Non-pigmented ciliary epithelial cell (primary cell): Measurements from ENCODE around the gene PPP1R1A.

Experiments
- DNase-seq: peaks from one replicate; pipeline ENCODE4 v3.0.0-alpha.2; 2010; ENCODE audit warnings: low read depth

Gene PPP1R1A, protein sequence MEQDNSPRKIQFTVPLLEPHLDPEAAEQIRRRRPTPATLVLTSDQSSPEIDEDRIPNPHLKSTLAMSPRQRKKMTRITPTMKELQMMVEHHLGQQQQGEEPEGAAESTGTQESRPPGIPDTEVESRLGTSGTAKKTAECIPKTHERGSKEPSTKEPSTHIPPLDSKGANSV

GRCh38 chr12:54588110-54588889 is at the start of gene PPP1R1A:
TSS of gene PPP1R1A (minus strand) at chr12:54588659. CDS start at chr12:54588488, 171 bp downstream.
- no peak for DNase-seq

DNA sequence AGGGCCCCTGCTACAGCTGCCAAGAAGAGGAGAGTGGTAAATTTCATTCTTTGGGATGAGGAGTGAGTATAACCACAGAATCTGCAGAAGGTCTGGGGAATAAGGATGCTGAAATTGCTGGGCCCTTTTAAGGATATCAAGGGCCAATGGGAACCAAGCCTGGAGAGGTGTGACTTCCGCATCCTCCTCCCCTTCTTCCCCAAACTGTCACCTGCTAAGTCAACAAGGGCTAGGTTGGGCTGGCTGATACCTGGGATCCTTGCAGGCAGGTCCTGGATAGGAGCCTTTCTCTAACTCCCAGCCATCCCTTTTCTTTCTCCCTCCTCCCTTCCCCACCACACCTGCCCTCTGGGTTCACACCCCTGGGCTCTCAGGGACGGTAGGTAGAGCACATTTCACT is 46.3 kb upstream of the PPP1R1A start, which contains the start of gene LACRT:
Gene LACRT, minus strand, starts transcription at position 101 of the 400 bp plus-strand sequence. Its CDS starts 54 bp downstream, at position 47.
- no peak for DNase-seq

DNA sequence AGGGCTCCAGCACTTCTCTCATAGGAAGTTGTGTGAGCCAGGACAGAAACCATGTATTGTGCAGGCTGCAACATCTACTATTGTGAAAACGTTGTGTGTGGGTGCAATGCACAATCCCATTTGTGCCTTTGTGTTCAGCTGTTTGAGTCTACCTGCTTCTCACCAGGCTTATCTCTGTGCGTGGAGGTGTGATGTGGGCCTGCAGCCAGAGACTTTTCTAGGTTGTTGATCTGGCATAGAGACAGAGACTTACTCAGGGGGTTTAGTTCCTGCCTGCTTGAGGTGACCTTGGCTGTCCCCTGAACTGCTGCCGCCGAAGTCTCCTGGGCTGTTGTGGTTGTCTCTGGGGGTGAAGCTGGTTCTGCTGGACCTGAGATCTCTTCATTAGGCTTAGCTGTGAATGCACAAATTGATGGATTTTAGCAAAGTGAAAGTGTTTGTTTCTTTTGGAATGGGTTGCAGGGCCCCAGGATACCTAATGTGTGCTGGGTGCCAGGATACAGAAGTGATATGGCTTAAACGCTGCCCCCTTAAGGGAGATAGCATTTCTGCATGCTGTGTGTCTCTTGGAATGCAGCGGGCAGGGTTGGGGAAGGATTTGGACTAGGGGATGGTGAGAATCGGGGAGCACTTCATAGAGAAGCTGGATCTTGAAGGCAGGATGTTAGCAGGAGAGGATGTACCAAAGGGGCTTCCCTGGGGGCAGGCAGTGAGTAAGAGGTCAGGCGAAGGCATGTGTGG is 43.7 kb upstream of the PPP1R1A start:
- no peak for DNase-seq

- DNase-seq, result no peak
Measured at GRCh38 chr12:54631551-54631950, 43.1 kb upstream of the PPP1R1A start.

DNA sequence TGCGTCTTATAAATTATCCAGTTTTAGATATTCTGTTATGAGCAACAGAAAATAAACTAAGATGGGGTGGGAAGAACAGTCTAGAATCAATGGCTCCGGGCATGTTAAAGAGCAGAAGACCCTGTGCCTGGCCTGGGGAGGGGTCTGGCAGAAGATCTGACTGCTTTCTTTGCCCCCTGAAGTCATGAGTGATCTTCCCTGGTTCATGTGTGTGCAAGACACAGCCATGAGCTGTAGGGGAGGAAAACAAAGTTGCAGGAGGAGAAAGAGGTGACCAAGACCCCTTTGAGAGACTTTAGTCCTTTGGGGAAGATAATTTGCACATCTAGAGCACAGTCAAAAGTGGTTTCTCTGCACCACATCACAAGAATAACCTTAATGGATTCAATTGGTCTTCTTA is 41.5 kb upstream of the PPP1R1A start:
- no peak for DNase-seq

GRCh38 chr12:54628186-54628846 is 39.9 kb upstream of the PPP1R1A start:
- no peak for DNase-seq

DNA sequence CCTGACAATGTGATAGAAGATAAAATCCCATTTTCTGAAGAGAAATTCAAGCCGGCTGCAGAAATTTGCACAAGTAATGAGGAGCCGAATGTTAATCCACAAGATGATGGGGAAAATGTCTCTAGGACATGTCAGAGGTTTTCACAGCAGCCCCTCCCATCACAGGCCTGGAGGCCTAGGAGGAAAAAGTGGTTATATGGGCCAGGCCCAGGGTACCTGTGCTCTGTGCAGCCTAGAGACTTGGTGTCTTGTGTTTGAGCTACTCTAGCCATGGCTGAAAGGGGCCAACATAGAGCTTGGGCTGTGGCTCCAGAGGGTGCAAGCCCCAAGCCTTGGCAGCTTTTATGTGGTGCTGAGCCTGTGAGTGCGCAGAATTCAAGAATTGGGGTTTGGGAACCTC is 38.8 kb upstream of the PPP1R1A start:
- no peak for DNase-seq

GRCh38 chr12:54625598-54625997 is 37.1 kb upstream of the PPP1R1A start:
- DNase-seq, result no peak

- no peak for DNase-seq
Measured at GRCh38 chr12:54624315-54625279, 36.1 kb upstream of the PPP1R1A start.

GRCh38 chr12:54622463-54623183 is 34.2 kb upstream of the PPP1R1A start:
- DNase-seq, result no peak

- DNase-seq, result no peak
Measured at GRCh38 chr12:54616933-54617680, 28.6 kb upstream of the PPP1R1A start.

DNA sequence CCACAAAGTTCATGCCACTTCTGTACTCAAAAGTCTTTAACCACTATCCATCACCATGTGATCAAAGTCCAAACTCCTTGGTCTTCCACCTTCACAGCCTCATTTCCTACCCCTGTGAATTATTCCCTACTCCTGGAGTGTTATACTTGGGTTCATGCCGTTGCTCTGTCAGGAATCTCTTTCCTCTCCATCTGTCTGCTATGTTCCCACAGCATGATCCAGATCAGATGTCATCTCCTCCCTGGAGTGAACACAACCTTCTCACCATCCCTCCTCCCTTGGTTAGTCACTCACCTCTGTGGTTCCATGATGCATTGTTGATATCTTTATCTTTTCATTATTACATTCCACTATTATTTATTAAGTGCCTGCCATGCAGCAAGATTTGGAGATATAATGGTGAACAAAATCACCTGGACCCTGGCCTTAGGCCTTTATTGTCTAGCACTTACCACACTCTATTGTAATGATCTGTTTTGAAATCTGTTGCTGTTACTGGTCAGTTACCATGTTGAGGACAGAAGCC is 23.8 kb upstream of the PPP1R1A start:
- DNase-seq, result no peak

GRCh38 chr12:54611715-54612149 is 23.3 kb upstream of the PPP1R1A start:
- no peak for DNase-seq

DNA sequence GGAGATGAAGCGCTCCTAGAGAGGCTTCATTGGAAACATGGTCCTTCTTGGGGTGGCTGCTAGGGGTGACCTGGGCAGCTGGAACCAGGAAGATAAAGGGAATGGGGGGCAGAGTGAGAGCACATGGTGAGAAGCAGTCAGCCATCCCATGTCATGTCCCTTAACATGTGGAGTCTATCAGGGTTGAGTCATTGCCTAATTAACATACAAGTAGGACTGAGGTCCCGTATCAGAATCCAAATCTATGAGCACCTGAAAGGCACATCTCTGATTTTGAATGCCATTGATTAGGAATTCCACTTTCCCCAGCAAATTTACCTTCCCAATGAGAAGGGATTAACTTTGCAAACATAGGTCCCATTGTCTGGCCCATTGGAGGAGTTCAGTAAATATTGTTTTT is 20.3 kb upstream of the PPP1R1A start:
- no peak for DNase-seq

DNA sequence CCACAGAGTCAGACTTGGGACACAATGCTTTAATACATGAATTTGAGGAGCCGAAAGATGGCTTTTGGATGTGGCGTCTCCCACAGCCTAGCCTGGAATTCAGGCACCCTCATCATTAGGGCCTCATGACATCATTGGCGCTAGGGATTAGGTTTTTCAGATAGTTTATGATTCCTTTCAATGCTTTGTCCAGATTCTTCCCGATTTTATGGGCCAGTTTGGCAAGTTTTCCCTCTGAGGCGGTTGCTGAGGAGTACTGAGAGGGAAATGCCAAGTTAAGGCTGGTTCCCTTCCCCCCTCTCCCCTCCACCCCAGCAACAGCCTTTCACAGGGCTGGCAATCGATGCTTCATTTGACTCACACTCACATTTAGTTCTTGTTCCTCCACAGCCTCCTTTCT is 19.7 kb upstream of the PPP1R1A start:
- no peak for DNase-seq

- DNase-seq, result no peak
Measured at GRCh38 chr12:54606556-54606955, 18.1 kb upstream of the PPP1R1A start.

- DNase-seq, result no peak
Measured at GRCh38 chr12:54605138-54605970, 16.9 kb upstream of the PPP1R1A start.

GRCh38 chr12:54604436-54604835 is 16.0 kb upstream of the PPP1R1A start:
- no peak for DNase-seq

GRCh38 chr12:54603872-54604271 is 15.4 kb upstream of the PPP1R1A start:
- no peak for DNase-seq
